RWPE1 (cell line): ENCODE results near the gene OSBPL8.

ENCODE experiments used
- CTCF ChIA-PET: fragments of 350-600 bp; sonication (Branson Sonifier 250); formaldehyde crosslinking; extraction: SDS; loops from one replicate; lab custom pipeline; 2021; lab: Yijun Ruan, JAX
- POLR2A ChIA-PET: fragments of 400-600 bp; formaldehyde crosslinking; extraction: SDS; loops from one replicate; lab custom pipeline; 2020; ENCODE audit warnings: antibody characterized with exemption; ENCODE audit not compliant: low non-redundant PET; lab: Yijun Ruan, JAX
- DNase-seq: peaks from one replicate; pipeline ENCODE4 v3.0.0; 2012; ENCODE audit warnings: low spot score
- H3K27ac ChIP-seq: fragments of 450-650 bp; 2 replicates; pipeline ENCODE4 v1.5.1; 2017
- CTCF ChIP-seq: fragments of 450-650 bp; conservative IDR thresholded peaks from 2 replicates; pipeline ENCODE4 v1.5.1; 2017; ENCODE audit warnings: low read depth, mild to moderate bottlenecking

Gene OSBPL8

GRCh38 chr12:76569685-76570604, 10.4 kb upstream of the OSBPL8 start:
- TF ChIP-seq CTCF: no peak
- DNase-seq: no peak
- no peak overlapping the region for H3K27ac ChIP-seq
- POLR2A ChIA-PET: no interaction called here
- CTCF ChIA-PET: interaction anchor here (0.7 kb wide), 1 partner anchor 15 kb away, joined by 4 read pairs; no protein-coding TSS in a partner anchor

GRCh38 chr12:76568888-76569551, 9.4 kb upstream of the OSBPL8 start:
- CTCF ChIA-PET: interaction anchor here (0.7 kb wide), 1 partner anchor 14 kb away, joined by 4 read pairs; no protein-coding TSS in a partner anchor
- POLR2A ChIA-PET: no interaction called here
- no peak for TF ChIP-seq CTCF
- no peak for DNase-seq
- H3K27ac ChIP-seq: no peak overlapping the region

- POLR2A ChIA-PET: no interaction called here
- DNase-seq: no peak
- CTCF ChIA-PET: no interaction called here
- no peak overlapping the region for H3K27ac ChIP-seq
- no peak for TF ChIP-seq CTCF
Observed at GRCh38 chr12:76568130-76568529, 8.6 kb upstream of the OSBPL8 start.

GRCh38 chr12:76563061-76563460, 3.5 kb upstream of the OSBPL8 start:
- ChIA-PET CTCF (no interaction called here), POLR2A (no interaction called here)
- no peak overlapping the region for H3K27ac ChIP-seq
- TF ChIP-seq CTCF: no peak
- DNase-seq: no peak

- ChIA-PET POLR2A (no interaction called here), CTCF (no interaction called here)
- H3K27ac ChIP-seq: no peak overlapping the region
- DNase-seq: no peak
- TF ChIP-seq CTCF: no peak
Observed at GRCh38 chr12:76562130-76562529, 2.6 kb upstream of the OSBPL8 start.

GRCh38 chr12:76560086-76560491, 518 bp upstream of the OSBPL8 start:
- POLR2A ChIA-PET: interaction anchor here (0.6 kb wide), 1 partner anchor 29 kb away, joined by 6 read pairs; no protein-coding TSS in a partner anchor
- H3K27ac ChIP-seq: peak overlapping the region; percentile 85
- CTCF ChIA-PET: interaction anchor here (0.6 to 0.7 kb wide), 3 partner anchors 117 to 648 kb away, joined by 3 read pairs; no protein-coding TSS in a partner anchor
- no peak for TF ChIP-seq CTCF
- DNase-seq: no peak
